CD4-positive, alpha-beta T cell treated with Interleukin-2 at 100 ng/mL for 4 hours (primary cell): ENCODE measurements around the gene ATXN1.

Source experiments
- DNase-seq: peaks from one replicate; pipeline ENCODE4 v3.0.0-alpha.2; 2020; ENCODE audit warnings: low spot score

ATXN1 gene

DNA sequence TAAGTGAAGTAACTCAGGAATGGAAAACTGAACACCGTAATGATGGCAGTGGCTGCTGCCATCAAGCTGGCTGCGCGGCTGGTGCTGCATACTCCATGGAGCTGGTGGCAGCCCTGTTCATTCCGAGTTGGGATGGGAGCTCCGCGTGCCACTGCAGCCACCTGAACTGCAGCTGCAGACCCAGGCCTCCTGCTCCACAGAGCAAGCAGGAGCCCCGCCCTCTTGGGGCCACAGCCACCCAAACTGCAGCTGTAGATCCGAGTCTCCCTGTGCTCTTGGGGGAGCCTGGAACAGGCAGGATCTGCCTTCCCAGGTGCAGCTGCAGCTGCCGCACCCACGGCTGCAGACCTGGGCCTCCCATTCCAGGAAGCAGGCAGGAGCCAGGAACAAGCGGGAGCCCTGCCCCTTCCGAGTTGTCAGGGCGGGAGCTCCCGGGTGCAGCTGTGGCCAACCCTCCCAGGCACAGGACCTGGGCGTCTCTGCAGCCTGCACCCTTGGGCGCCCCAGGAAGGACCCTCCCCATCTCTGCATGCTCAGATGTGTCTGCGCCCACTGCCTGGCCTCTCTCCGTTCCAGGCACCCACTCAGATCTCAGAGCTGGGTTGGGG lies 402.6 kb downstream of the ATXN1 start:
- DNase-seq: no peak

GRCh38 chr6:16355699-16356446 lies 405.4 kb downstream of the ATXN1 start:
- no peak for DNase-seq

DNA sequence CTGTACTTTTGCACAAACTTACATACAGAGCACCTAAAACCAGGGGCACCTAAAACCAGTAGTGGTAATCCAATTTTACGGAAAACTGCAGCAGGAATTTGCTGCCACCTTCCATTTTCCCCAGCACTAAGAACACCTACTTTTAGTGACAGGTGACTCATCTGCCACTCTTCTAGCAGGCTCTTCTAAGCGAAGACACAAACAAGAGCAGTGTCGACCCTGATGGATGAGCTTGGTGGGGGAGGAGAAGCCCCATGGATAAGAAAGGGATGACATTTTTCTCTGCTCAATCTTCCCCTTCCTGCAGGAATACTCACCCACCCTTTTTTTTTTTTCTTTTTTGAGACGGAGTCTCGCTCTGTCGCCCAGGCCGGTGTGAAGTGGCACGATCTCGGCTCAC lies 406.0 kb downstream of the ATXN1 start:
- DNase-seq: no peak

DNA sequence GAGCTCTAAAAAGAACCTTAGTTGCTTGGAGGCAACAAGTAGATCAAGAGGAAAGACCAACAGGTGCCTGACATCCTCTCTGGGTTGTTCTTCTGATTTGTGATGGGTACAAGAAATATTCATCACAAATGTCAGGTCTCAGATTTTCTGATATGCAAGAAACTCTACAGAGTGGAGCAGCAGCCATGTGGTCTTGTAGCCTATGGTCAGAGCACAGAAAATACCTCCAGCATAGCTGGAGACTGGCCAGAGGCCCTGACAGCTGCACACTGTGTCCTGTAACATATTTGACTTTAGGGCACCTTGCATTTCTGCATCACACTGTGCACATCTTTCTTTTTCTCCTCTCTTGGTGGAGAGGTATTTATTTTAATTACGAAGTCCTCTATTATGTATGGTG lies 406.6 kb downstream of the ATXN1 start:
- no peak for DNase-seq

GRCh38 chr6:16352821-16353438 lies 408.3 kb downstream of the ATXN1 start:
- no peak for DNase-seq

DNA sequence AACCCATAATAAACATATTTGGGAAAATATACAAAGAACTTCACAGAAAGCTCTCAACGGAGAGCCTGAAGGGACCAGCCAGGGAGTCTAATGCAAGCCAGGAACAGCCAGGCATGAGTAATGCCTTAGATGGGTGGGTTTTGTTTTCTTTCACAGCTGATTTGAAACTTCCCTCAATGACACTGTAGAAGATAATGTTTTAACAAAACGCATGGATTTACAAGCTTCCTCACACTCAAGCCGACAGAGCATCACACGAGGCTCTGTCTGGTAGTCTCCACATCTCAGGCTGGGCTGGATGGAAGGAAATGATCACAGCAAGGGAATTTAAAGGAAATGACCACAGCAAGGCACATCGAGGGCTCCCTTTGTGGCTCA lies 409.0 kb downstream of the ATXN1 start:
- no peak for DNase-seq

GRCh38 chr6:16349544-16349943 lies 411.7 kb downstream of the ATXN1 start:
- no peak for DNase-seq

- no peak for DNase-seq
These were observed 414.4 kb downstream of the ATXN1 start for GRCh38 chr6:16346831-16347230.

DNA sequence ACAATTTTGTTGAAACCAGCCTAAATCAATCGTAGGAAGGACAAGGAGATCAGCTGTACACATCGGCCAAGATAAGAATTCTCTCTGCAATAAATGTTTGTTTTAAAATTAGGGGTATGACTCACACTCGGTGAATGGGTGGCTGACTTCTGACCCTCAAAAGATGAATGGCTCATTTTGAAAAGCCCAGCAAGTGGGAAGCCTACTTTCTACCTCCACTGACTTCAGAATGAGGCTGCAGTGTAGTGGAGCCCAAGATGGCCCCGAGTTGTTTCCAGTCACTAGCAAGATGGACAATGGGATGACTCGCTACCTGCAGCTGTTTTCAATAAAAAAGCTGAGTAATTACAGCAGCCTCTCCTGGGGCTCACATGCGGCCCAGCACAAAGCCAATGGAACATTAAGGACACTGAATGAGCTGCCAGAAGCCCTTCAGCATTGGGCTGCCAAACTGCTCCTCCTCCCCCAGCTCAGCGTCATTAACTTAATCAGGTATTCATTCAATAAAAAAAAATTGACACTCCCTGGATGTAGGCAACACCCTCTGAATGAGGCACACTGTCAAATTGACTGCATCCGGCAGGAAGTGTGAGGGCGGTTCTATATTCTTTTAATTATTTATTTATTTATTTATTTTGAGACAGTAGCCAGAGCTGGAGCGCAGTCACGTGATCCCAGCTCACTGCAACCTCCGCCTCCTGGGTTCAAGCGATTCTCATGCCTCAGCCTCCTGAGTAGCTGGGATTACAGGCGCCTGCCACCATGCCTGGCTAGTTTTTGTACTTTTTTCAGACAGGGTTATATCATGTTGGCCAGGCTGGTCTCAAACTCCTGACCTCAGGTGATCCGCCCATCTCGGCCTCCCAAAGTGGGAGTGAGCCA lies 415.6 kb downstream of the ATXN1 start:
- DNase-seq: no peak

GRCh38 chr6:16344756-16345155 lies 416.5 kb downstream of the ATXN1 start:
- DNase-seq: no peak

DNA sequence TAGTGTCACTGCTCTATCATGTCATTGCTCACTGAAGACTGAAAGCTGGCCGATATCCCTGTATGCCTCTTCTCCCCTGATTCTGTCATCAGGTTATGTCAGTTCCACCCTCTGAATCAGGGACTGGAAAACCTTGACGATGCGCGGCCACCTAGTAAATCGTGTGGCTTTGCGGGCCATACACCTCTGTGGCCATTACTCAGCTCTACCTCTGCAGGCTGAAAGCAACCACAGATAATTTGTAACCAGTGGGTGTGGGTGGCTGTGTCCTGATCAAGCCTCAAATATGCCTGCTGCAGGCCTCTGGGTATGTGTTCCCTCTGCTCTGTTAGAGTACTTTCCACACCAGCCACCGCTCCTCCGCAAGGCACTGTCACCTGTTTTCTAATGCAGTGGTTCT lies 417.7 kb downstream of the ATXN1 start:
- DNase-seq: no peak

DNA sequence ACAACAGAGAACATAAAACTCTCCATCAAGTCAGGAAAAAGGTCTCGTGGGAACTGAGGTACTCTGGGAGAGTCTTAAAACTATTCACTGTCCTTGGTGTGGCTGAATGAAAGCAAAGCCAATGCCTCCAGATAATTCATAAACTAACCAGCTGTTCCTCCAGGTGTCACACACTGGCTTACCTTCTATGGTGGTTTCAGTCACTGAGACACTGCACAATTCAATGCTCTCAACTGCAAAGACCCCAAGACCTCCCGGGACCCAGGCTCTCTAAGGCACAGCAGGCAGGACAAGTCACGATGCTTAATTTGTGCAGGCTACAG lies 422.0 kb downstream of the ATXN1 start:
- no peak for DNase-seq

GRCh38 chr6:16338577-16339264 lies 422.5 kb downstream of the ATXN1 start:
- DNase-seq: no peak

DNA sequence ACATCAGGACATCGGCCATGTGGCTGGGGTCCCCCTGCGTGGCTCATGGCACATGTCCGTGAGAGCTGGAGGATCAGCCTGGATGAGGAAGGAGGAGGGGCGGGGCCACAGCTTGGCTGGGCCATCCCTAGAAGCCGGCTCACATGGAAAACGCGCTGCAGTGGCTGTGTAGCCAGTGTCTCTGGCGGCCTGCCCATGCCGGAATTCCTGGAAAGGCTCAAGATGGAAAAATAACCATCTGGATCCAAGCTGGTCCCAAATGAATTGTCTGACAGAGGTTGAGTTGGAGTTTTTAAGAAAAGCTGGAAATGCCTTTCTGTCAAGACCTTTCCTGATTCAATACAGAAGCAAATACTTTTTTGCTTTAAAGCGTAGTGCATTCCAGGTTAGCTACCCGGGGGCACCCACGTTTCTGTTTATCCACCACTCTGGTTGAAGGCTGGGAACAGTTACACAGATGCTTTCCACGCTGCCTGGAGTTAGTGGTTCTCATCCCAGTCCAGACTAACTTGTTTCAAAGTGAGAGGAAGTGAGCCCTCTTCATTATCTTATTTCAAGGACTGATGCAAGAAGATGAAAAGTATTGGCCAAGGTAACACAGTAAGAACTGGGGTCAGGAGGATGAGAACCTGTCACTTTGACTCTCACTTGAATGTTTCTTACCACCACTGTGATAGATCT lies 423.8 kb downstream of the ATXN1 start:
- DNase-seq: no peak

GRCh38 chr6:16336911-16337294 lies 424.4 kb downstream of the ATXN1 start:
- DNase-seq: no peak

- no peak for DNase-seq
These were observed 425.0 kb downstream of the ATXN1 start for GRCh38 chr6:16336056-16336818.

DNA sequence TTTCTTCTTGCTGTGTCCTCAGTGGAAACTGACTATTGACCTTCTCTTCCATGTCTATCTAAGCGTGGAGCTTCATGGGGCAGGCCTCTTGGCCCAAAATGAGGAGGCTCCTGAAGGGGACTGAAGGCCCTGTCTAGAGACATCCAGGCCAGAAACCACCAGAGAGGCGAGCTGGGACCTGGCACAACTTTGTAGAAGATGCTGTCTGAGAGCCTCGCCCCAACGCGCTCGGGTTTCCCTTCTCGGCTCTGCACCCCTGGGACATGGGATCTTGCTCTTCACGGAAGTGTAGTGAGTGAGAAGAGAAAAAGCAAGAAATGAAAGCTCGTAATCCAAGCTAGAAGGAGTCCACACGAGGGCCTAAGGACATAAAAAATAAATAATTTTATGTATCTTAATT lies 426.1 kb downstream of the ATXN1 start:
- DNase-seq: no peak

- no peak for DNase-seq
These were observed 426.6 kb downstream of the ATXN1 start for GRCh38 chr6:16334671-16335070.

GRCh38 chr6:16333580-16333979 lies 427.7 kb downstream of the ATXN1 start:
- no peak for DNase-seq

DNA sequence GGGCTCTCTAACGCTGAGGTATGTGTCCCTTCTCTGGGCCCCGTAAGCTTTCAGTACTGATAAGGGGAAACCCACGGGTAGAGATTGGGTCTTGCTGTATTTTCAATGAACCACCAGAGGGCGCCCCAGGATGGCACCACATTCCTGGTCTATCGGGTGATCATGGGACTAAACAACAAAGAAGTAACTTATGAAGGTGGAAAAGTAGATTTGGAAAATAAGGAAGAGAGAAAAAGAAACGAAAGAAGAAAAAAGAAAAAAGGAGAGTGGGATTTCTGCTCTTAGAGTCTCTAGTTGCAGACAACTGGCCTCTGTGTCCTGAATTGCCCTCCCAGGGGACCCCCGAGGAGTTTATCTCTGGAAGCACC lies 429.1 kb downstream of the ATXN1 start:
- DNase-seq: peak; percentile 90
